ENCODE results near the gene RUNX3. TPM values are rescaled to one million over a fixed set of nuclear protein-coding genes. Genes with fewer than 3 reads are reported as not detected.

The RUNX3 gene
- total and polyA plus RNA-seq, 2 donors (not counting 3 experiments of a cell fraction or from before 2014, with no cell fraction given): not detected

GRCh38 chr1:24904731-24905354 lies 25.2 kb downstream of the RUNX3 start:
- Histone ChIP-seq H3K27ac (ENCODE audit: insufficient read depth, low read depth, low read length) (no peak overlapping the region), H3K4me1 (ENCODE audit: control insufficient read depth, extremely low read depth, insufficient read depth, low read length) (no peaks in the 10 kb centered on the region), H3K9me3 (replicated peaks; ENCODE audit: control insufficient read depth, insufficient read depth, low read length) (no peaks in the 10 kb centered on the region), H4K20me1 (replicated peaks; ENCODE audit: control insufficient read depth, extremely low read depth, insufficient read depth, low read length) (no peaks in the 10 kb centered on the region), H3K36me3 (ENCODE audit: control insufficient read depth in 2 of 2, extremely low read depth in 1 of 2, insufficient read depth in 2 of 2, low read length in 2 of 2) (no peaks in the 10 kb centered on the region), H3K9me1 (replicated peaks; ENCODE audit: control insufficient read depth, extremely low read depth, insufficient read depth, low read length) (no peaks in the 10 kb centered on the region), H3K4me3 (replicated peaks in 1 of 3; ENCODE audit: insufficient read depth in 1 of 3, low read depth in 1 of 3, low read length in 3 of 3) (no peak overlapping the region), H3K9ac (replicated peaks; ENCODE audit: extremely low read depth, insufficient read depth, low read length) (no peak overlapping the region), H3K4me2 (ENCODE audit: insufficient read depth, low read length) (no peak overlapping the region), H3K79me2 (ENCODE audit: control insufficient read depth, insufficient read depth, low read length) (no peaks in the 10 kb centered on the region), H3K27me3 (ENCODE audit: control insufficient read depth in 2 of 2, insufficient read depth in 2 of 2, low read length in 2 of 2) (no peaks in the 10 kb centered on the region), H2AFZ (ENCODE audit: low read depth, low read length) (no peak overlapping the region)
- POLR2A ChIA-PET: no interaction called here
- BruUV-seq (replicated peaks): no TSS peak
- intact Hi-C loops (cut with micrococcal nuclease): no loop called here
- no peak for DNase-seq (ENCODE audit: low read depth, low spot score)
- dilution Hi-C loops (cut with MboI; ENCODE audit: extremely low pct_ligation_motif_present, low sequenced_read_pairs): no loop called here
- CTCF ChIA-PET: no interaction called here
- FAIRE-seq: no peak
- TF ChIP-seq POLR2A (IDR thresholded peaks at IDR 0.05; ENCODE audit: low read depth, low read length) (no peak), FOS (IDR thresholded peaks at IDR 0.05; ENCODE audit: borderline replicate concordance, insufficient read depth, low read length) (no peak), EZH2 (IDR thresholded peaks at IDR 0.05; ENCODE audit: borderline replicate concordance, low read depth, low read length, severe bottlenecking) (no peak), GATA2 (IDR thresholded peaks at IDR 0.05; ENCODE audit: insufficient read depth, insufficient read length, low read depth, low read length) (no peak), POLR2AphosphoS5 (IDR thresholded peaks at IDR 0.05; ENCODE audit: insufficient read depth, low read depth, low read length) (no peak)

GRCh38 chr1:24903955-24904730 lies 25.9 kb downstream of the RUNX3 start:
- H3K4me2 ChIP-seq (ENCODE audit: insufficient read depth, low read length): no peak overlapping the region
- no peak overlapping the region for H3K4me3 ChIP-seq (replicated peaks in 1 of 3; ENCODE audit: insufficient read depth in 1 of 3, low read depth in 1 of 3, low read length in 3 of 3)
- dilution Hi-C loops (cut with MboI; ENCODE audit: extremely low pct_ligation_motif_present, low sequenced_read_pairs): no loop called here
- no peaks in the 10 kb centered on the region for H3K9me1 ChIP-seq (replicated peaks; ENCODE audit: control insufficient read depth, extremely low read depth, insufficient read depth, low read length)
- no TSS peak for BruUV-seq (replicated peaks)
- H3K9me3 ChIP-seq (replicated peaks; ENCODE audit: control insufficient read depth, insufficient read depth, low read length): no peaks in the 10 kb centered on the region
- no peaks in the 10 kb centered on the region for H3K4me1 ChIP-seq (ENCODE audit: control insufficient read depth, extremely low read depth, insufficient read depth, low read length)
- no peak overlapping the region for H3K9ac ChIP-seq (replicated peaks; ENCODE audit: extremely low read depth, insufficient read depth, low read length)
- no peak for TF ChIP-seq EZH2 (IDR thresholded peaks at IDR 0.05; ENCODE audit: borderline replicate concordance, low read depth, low read length, severe bottlenecking)
- intact Hi-C loops (cut with micrococcal nuclease): no loop called here
- ChIA-PET POLR2A (no interaction called here), CTCF (no interaction called here)
- H4K20me1 ChIP-seq (replicated peaks; ENCODE audit: control insufficient read depth, extremely low read depth, insufficient read depth, low read length): no peaks in the 10 kb centered on the region
- H3K27me3 ChIP-seq (ENCODE audit: control insufficient read depth in 2 of 2, insufficient read depth in 2 of 2, low read length in 2 of 2): no peaks in the 10 kb centered on the region
- no peak for FAIRE-seq
- no peaks in the 10 kb centered on the region for H3K79me2 ChIP-seq (ENCODE audit: control insufficient read depth, insufficient read depth, low read length)
- no peak for DNase-seq (ENCODE audit: low read depth, low spot score)
- H3K36me3 ChIP-seq (ENCODE audit: control insufficient read depth in 2 of 2, extremely low read depth in 1 of 2, insufficient read depth in 2 of 2, low read length in 2 of 2): no peaks in the 10 kb centered on the region
- no peak overlapping the region for H2AFZ ChIP-seq (ENCODE audit: low read depth, low read length)
- no peak overlapping the region for H3K27ac ChIP-seq (ENCODE audit: insufficient read depth, low read depth, low read length)
